ENCODE measurements around the gene OR9Q1.

The OR9Q1 gene

GRCh38 chr11:58070585-58070984 lies 46.9 kb downstream of the OR9Q1 start (continued):
- TF ChIP-seq ZBTB48 (tag by site-specific recombination; IDR thresholded peaks at IDR 0.05) (no peak), ZNF776 (tag by site-specific recombination; IDR thresholded peaks at IDR 0.05; ENCODE audit: borderline replicate concordance) (no peak)

GRCh38 chr11:58075781-58076180 lies 52.1 kb downstream of the OR9Q1 start:
- TF ChIP-seq ZNF473 (tag by site-specific recombination; IDR thresholded peaks at IDR 0.05) (no peak), ZNF513 (tag by site-specific recombination; IDR thresholded peaks at IDR 0.05) (no peak), ZNF639 (tag by site-specific recombination; IDR thresholded peaks at IDR 0.05) (no peak), ZNF202 (tag by site-specific recombination; IDR thresholded peaks at IDR 0.05; ENCODE audit: borderline replicate concordance) (no peak), ZNF174 (tag by site-specific recombination; IDR thresholded peaks at IDR 0.05) (no peak), ZSCAN18 (tag by site-specific recombination; IDR thresholded peaks at IDR 0.05) (no peak), REPIN1 (tag by site-specific recombination; IDR thresholded peaks at IDR 0.05; ENCODE audit: low read depth) (no peak)
- no peaks in the 10 kb centered on the region for H3K36me3 ChIP-seq (ENCODE audit: control insufficient read depth in 2 of 2, insufficient read depth in 1 of 2, low read length in 2 of 2)
- no peaks in the 10 kb centered on the region for H3K4me1 ChIP-seq (ENCODE audit: control insufficient read depth, insufficient read depth, low read length)
- no peaks in the 10 kb centered on the region for H3K9me3 ChIP-seq (ENCODE audit: control insufficient read depth, insufficient read depth, low read depth, low read length)
- no peak overlapping the region for H3K27ac ChIP-seq (ENCODE audit: extremely low read depth, low read depth, low read length)
- POLR2A ChIA-PET, result no interaction called here
- no peak overlapping the region for H3K4me3 ChIP-seq (ENCODE audit: low read depth, low read length)
- CTCF ChIA-PET, result no interaction called here

- H3K9me3 ChIP-seq (ENCODE audit: control insufficient read depth, insufficient read depth, low read depth, low read length), result no peaks in the 10 kb centered on the region
- no peaks in the 10 kb centered on the region for H3K4me1 ChIP-seq (ENCODE audit: control insufficient read depth, insufficient read depth, low read length)
- CTCF ChIA-PET, result no interaction called here
- H3K36me3 ChIP-seq (ENCODE audit: control insufficient read depth in 2 of 2, insufficient read depth in 1 of 2, low read length in 2 of 2), result no peaks in the 10 kb centered on the region
- TF ChIP-seq SALL2 (tag by site-specific recombination; IDR thresholded peaks at IDR 0.05; ENCODE audit: borderline replicate concordance) (no peak), ZNF146 (tag by site-specific recombination; IDR thresholded peaks at IDR 0.05) (peak; percentile 52; the same call in 1 of the 2 replicates)
- H3K4me3 ChIP-seq (ENCODE audit: low read depth, low read length), result no peak overlapping the region
- H3K27ac ChIP-seq (ENCODE audit: extremely low read depth, low read depth, low read length), result no peak overlapping the region
- POLR2A ChIA-PET, result no interaction called here
These were observed 62.8 kb downstream of the OR9Q1 start for GRCh38 chr11:58086528-58086927.

GRCh38 chr11:58097437-58097836 lies 73.8 kb downstream of the OR9Q1 start:
- no peak overlapping the region for H3K4me3 ChIP-seq (ENCODE audit: low read depth, low read length)
- H3K36me3 ChIP-seq (ENCODE audit: control insufficient read depth in 2 of 2, insufficient read depth in 1 of 2, low read length in 2 of 2), result no peaks in the 10 kb centered on the region
- ChIA-PET POLR2A (no interaction called here), CTCF (no interaction called here)
- no peaks in the 10 kb centered on the region for H3K9me3 ChIP-seq (ENCODE audit: control insufficient read depth, insufficient read depth, low read depth, low read length)
- no peaks in the 10 kb centered on the region for H3K4me1 ChIP-seq (ENCODE audit: control insufficient read depth, insufficient read depth, low read length)
- H3K27ac ChIP-seq (ENCODE audit: extremely low read depth, low read depth, low read length), result no peak overlapping the region
- TF ChIP-seq ELK4 (IDR thresholded peaks at IDR 0.05; ENCODE audit: borderline replicate concordance, low read depth, low read length) (no peak), ZNF140 (tag by site-specific recombination; IDR thresholded peaks at IDR 0.05) (no peak), PRDM2 (tag by site-specific recombination; IDR thresholded peaks at IDR 0.05; ENCODE audit: borderline replicate concordance) (no peak), ZBTB44 (tag by site-specific recombination; IDR thresholded peaks at IDR 0.05) (no peak)
